HepG2 (cell line): ENCODE measurements around the gene PDE4C. TPM values are rescaled to one million over a fixed set of nuclear protein-coding genes. Genes with fewer than 3 reads are reported as not detected.

Experiments used
- ISL2 ChIP-seq: sonication (generic); formaldehyde crosslinking; IDR thresholded peaks from 2 replicates; pipeline ENCODE4 v1.5.0; 2020; ENCODE audit warnings: missing genetic modification reagents
- LCORL ChIP-seq, 2 experiments: fragments of 450-650 bp in 1 of 2; sonication (generic) in 1 of 2; formaldehyde crosslinking in 1 of 2; IDR thresholded peaks; 2 replicates each; pipeline versions ENCODE4 v1.5.0 to v1.6.1; 2017 to 2020; ENCODE audit warnings: antibody characterized with exemption in 1 of 2, missing genetic modification reagents in 1 of 2
- REXO4 ChIP-seq: sonication (generic); formaldehyde crosslinking; IDR thresholded peaks from 2 replicates; pipeline ENCODE4 v1.8.0; 2022; ENCODE audit warnings: missing genetic modification reagents, mild to moderate bottlenecking, borderline replicate concordance
- ZBTB40 ChIP-seq, 2 experiments: fragments of 450-650 bp in 1 of 2; sonication (generic) in 1 of 2; formaldehyde crosslinking in 1 of 2; IDR thresholded peaks; 2 replicates each; pipeline versions ENCODE4 v1.6.1 to v1.8.0; 2016 to 2022; ENCODE audit warnings: antibody characterized with exemption in 1 of 2, mild to moderate bottlenecking in 1 of 2, missing genetic modification reagents in 1 of 2
- ZNF274 ChIP-seq: sonication (generic); formaldehyde crosslinking; IDR thresholded peaks from 2 replicates; pipeline ENCODE4 v1.5.1; 2020; ENCODE audit warnings: mild to moderate bottlenecking, missing genetic modification reagents
- ZNF280D ChIP-seq: sonication (generic); formaldehyde crosslinking; IDR thresholded peaks from 2 replicates; pipeline ENCODE4 v1.5.1; 2020; ENCODE audit warnings: mild to moderate bottlenecking, missing genetic modification reagents
- polyA plus RNA-seq, 8 experiments: library from polyadenylated mRNA; depleted of rRNA in 3 of 8; stranded (reverse) in 7 of 8; unstranded in 1 of 8; fragments of >200 nt; fragmentation: Illumina TruSeq in 4 of 8; extraction: Trizol in 4 of 8; gene quantifications; 2 replicates each; pipeline versions ENCODE4 v1.2.1 to v1.2.3, GENCODE V29; 2011 to 2016; ENCODE audit warnings: low read depth in 4 of 8, missing spikeins in 1 of 8, mixed read lengths in 1 of 8; ENCODE audit not compliant: insufficient read depth in 1 of 8
- total RNA-seq, 5 experiments: library from RNA; depleted of rRNA; stranded (reverse); fragments of >200 nt; fragmentation: Illumina TruSeq; extraction: Trizol; gene quantifications; 2 replicates each; pipeline ENCODE4 v1.2.3, GENCODE V29; 2016; ENCODE audit warnings: low read depth in 1 of 5
- TF ChIP-seq, protein P1 (sequence below): sonication (generic); formaldehyde crosslinking; IDR thresholded peaks from 2 replicates; pipeline ENCODE4 v1.4.0; 2020; ENCODE audit warnings: missing genetic modification reagents
- TF ChIP-seq, protein P2 (sequence below), 2 experiments: sonication (generic) in 1 of 2; formaldehyde crosslinking in 1 of 2; IDR thresholded peaks; 2 replicates each; pipeline versions ENCODE4 v1.4.0 to v1.6.1; 2018 to 2020; ENCODE audit warnings: missing genetic modification reagents in 2 of 2, borderline replicate concordance in 1 of 2, low read depth in 1 of 2, mild to moderate bottlenecking in 1 of 2, missing biosample characterization in 1 of 2

The PDE4C gene
- total and polyA plus RNA-seq, 2 of the 13 experiments (the other 11 are each of a cell fraction or from before 2014, with no cell fraction given): 1.4 to 14.0 TPM

DNA sequence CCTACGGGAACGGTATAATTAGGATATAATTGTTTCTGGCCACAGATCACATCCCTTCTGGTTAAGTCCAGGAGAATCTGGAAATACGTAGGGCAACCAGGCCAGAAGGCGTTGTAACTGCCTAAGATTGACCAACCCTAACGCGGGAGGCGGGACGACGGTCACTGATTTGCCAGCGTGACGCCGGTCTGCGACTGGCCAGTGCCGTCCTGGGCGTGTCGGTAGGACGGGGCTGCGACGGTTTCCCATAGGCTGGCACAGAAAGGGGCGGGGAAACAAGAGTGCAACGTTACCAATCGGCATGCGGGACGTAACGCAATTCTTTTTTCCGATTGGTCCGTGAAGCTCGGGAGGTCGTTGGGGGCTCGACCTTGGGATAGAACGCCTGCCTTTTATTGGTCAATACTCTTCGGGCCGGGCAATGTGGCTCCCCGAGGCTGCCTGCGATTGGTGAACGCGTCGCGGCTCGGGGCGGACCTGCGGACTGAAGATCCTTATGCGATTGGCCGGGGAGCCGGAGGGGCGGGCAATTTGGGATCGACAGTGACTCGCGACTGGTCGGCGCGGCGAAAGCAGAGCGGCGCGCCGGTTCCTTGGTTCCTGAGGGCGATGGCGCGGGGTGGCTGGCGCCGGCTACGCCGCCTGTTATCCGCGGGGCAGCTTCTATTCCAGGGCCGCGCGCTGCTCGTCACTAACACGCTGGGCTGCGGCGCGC lies 33.4 kb downstream of the PDE4C start, which contains the start of gene MPV17L2 (continued):
- TF ChIP-seq, protein P1, sequence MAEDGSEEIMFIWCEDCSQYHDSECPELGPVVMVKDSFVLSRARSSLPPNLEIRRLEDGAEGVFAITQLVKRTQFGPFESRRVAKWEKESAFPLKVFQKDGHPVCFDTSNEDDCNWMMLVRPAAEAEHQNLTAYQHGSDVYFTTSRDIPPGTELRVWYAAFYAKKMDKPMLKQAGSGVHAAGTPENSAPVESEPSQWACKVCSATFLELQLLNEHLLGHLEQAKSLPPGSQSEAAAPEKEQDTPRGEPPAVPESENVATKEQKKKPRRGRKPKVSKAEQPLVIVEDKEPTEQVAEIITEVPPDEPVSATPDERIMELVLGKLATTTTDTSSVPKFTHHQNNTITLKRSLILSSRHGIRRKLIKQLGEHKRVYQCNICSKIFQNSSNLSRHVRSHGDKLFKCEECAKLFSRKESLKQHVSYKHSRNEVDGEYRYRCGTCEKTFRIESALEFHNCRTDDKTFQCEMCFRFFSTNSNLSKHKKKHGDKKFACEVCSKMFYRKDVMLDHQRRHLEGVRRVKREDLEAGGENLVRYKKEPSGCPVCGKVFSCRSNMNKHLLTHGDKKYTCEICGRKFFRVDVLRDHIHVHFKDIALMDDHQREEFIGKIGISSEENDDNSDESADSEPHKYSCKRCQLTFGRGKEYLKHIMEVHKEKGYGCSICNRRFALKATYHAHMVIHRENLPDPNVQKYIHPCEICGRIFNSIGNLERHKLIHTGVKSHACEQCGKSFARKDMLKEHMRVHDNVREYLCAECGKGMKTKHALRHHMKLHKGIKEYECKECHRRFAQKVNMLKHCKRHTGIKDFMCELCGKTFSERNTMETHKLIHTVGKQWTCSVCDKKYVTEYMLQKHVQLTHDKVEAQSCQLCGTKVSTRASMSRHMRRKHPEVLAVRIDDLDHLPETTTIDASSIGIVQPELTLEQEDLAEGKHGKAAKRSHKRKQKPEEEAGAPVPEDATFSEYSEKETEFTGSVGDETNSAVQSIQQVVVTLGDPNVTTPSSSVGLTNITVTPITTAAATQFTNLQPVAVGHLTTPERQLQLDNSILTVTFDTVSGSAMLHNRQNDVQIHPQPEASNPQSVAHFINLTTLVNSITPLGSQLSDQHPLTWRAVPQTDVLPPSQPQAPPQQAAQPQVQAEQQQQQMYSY (CRISPR knock-in tag): 0 out of 2 replicates have a peak, but pooled peaks have one; percentile 40
- TF ChIP-seq ZNF280D (CRISPR knock-in tag) (no peak), ZBTB40 (IDR thresholded peaks at IDR 0.05) (no peak), ZBTB40 (CRISPR knock-in tag; IDR thresholded peaks at IDR 0.05) (0 out of 2 replicates have a peak, but pooled peaks have one; percentile 42), REXO4 (CRISPR knock-in tag) (no peak), ZNF274 (CRISPR knock-in tag) (no peak), ISL2 (peak; percentile 33; the same call in 1 of the 2 replicates), LCORL (IDR thresholded peaks at IDR 0.05) (no peak), LCORL (CRISPR knock-in tag; IDR thresholded peaks at IDR 0.05) (peak; percentile 72; the same call in 1 of the 2 replicates)
- TF ChIP-seq, protein P2, sequence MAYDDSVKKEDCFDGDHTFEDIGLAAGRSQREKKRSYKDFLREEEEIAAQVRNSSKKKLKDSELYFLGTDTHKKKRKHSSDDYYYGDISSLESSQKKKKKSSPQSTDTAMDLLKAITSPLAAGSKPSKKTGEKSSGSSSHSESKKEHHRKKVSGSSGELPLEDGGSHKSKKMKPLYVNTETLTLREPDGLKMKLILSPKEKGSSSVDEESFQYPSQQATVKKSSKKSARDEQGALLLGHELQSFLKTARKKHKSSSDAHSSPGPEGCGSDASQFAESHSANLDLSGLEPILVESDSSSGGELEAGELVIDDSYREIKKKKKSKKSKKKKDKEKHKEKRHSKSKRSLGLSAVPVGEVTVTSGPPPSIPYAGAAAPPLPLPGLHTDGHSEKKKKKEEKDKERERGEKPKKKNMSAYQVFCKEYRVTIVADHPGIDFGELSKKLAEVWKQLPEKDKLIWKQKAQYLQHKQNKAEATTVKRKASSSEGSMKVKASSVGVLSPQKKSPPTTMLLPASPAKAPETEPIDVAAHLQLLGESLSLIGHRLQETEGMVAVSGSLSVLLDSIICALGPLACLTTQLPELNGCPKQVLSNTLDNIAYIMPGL (CRISPR knock-in tag; IDR thresholded peaks at IDR 0.05; ENCODE audit: borderline replicate concordance in 1 of 2, low read depth in 1 of 2): 0 out of 4 replicates have a peak, but pooled peaks have one; percentile 3 to 21
